SK-N-SH (cell line): ENCODE results near the gene CD248. TPM values are rescaled to one million over a fixed set of nuclear protein-coding genes. Genes with fewer than 3 reads are reported as not detected.

Experiments
- CTCF ChIA-PET: fragments of 300-600, 350-600 bp; formaldehyde crosslinking; extraction: SDS; loops from one replicate; lab custom pipeline; 2021; lab: Yijun Ruan, JAX
- POLR2A ChIA-PET: fragments of 350-600 bp; sonication (Branson Sonifier 250); formaldehyde crosslinking; extraction: SDS; loops from one replicate; lab custom pipeline; 2020; ENCODE audit warnings: antibody characterized with exemption, inconsistent platforms; lab: Yijun Ruan, JAX
- DNase-seq: peaks from one replicate; pipeline ENCODE4 v3.0.0; 2012
- H2AFZ ChIP-seq: fragments of 200-600 bp; sonication (generic); 2 replicates; pipeline ENCODE4 v1.8.1; 2016; ENCODE audit warnings: antibody characterized with exemption, mild to moderate bottlenecking, low read depth
- H3F3A ChIP-seq: fragments of 200-600 bp; sonication (generic); replicated peaks from 2 replicates; pipeline ENCODE3; 2016; ENCODE audit warnings: antibody characterized with exemption, mild to moderate bottlenecking; ENCODE audit not compliant: insufficient read depth
- H3K27ac ChIP-seq, 2 experiments: fragments of 200-500 bp in 1 of 2; fragments of 200-600 bp in 1 of 2; sonication (Bioruptor generic) in 1 of 2; sonication (generic), shearing (Covaris generic) in 1 of 2; 2 replicates each; pipeline versions ENCODE4 v1.5.1 to v1.6.1; 2014 to 2016; ENCODE audit warnings: low read depth in 2 of 2, inconsistent platforms in 1 of 2, low read length in 1 of 2, mild to moderate bottlenecking in 1 of 2, mixed read lengths in 1 of 2
- H3K27me3 ChIP-seq: fragments of 200-600 bp; sonication (generic), shearing (Covaris generic); 2 replicates; pipeline ENCODE4 v1.6.1; 2016; ENCODE audit warnings: mixed run types; ENCODE audit not compliant: insufficient read depth
- H3K36me3 ChIP-seq, 2 experiments: fragments of 200-500 bp in 1 of 2; fragments of 200-600 bp in 1 of 2; sonication (Bioruptor generic) in 1 of 2; sonication (generic) in 1 of 2; replicated peaks in 1 of 2; 2 replicates each; pipeline versions ENCODE3 to v1.5.1; 2014 to 2016; ENCODE audit warnings: low read length in 1 of 2, mild to moderate bottlenecking in 1 of 2; ENCODE audit not compliant: insufficient read depth in 2 of 2, control insufficient read depth in 1 of 2
- H3K4me1 ChIP-seq, 2 experiments: fragments of 200-500 bp in 1 of 2; fragments of 200-600 bp in 1 of 2; sonication (Bioruptor generic) in 1 of 2; sonication (generic), shearing (Covaris generic) in 1 of 2; 2 replicates each; pipeline versions ENCODE4 v1.5.1 to v1.6.1; 2014 to 2016; ENCODE audit warnings: low read depth in 1 of 2, low read length in 1 of 2, mixed run types in 1 of 2; ENCODE audit not compliant: insufficient read depth in 2 of 2, control insufficient read depth in 1 of 2
- H3K4me2 ChIP-seq: fragments of 200-600 bp; sonication (generic), shearing (Covaris generic); 2 replicates; pipeline ENCODE4 v1.6.1; 2017; ENCODE audit warnings: mixed run types
- H3K4me3 ChIP-seq, 2 experiments: fragments of 200-500 bp in 1 of 2; fragments of 200-600 bp in 1 of 2; sonication (Bioruptor generic) in 1 of 2; sonication (generic), shearing (Covaris generic) in 1 of 2; 2 replicates each; pipeline versions ENCODE4 v1.5.1 to v1.8.1; 2014 to 2016; ENCODE audit warnings: low read depth in 2 of 2, inconsistent platforms in 1 of 2, low read length in 1 of 2, mild to moderate bottlenecking in 1 of 2, mixed read lengths in 1 of 2, moderate library complexity in 1 of 2
- H3K79me2 ChIP-seq: fragments of 200-600 bp; sonication (generic); 2 replicates; pipeline ENCODE4 v1.8.1; 2017; ENCODE audit warnings: mild to moderate bottlenecking; ENCODE audit not compliant: insufficient read depth
- H3K9ac ChIP-seq: fragments of 200-600 bp; sonication (generic); 2 replicates; pipeline ENCODE4 v1.6.1; 2017; ENCODE audit warnings: mixed run types
- H3K9me2 ChIP-seq: fragments of 200-600 bp; sonication (generic); 2 replicates; pipeline ENCODE4 v1.6.1; 2017; ENCODE audit warnings: mixed run types
- H3K9me3 ChIP-seq: fragments of 200-600 bp; sonication (generic); 2 replicates; pipeline ENCODE4 v1.6.1; 2017; ENCODE audit warnings: mixed run types, mild to moderate bottlenecking, moderate library complexity
- H4K20me1 ChIP-seq: fragments of 200-600 bp; sonication (generic); 2 replicates; pipeline ENCODE4 v1.6.1; 2017; ENCODE audit warnings: mild to moderate bottlenecking, mixed run types; ENCODE audit not compliant: insufficient read depth
- ELF1 ChIP-seq: IDR thresholded peaks from 2 replicates; pipeline ENCODE4 v1.4.0; 2012
- GABPA ChIP-seq: IDR thresholded peaks from 2 replicates; pipeline ENCODE4 v1.4.0; 2012; ENCODE audit warnings: low read depth, mild to moderate bottlenecking
- GATA2 ChIP-seq: sonication (generic); formaldehyde crosslinking; IDR thresholded peaks from 2 replicates; pipeline ENCODE4 v1.5.0; 2020; ENCODE audit warnings: mild to moderate bottlenecking, missing genetic modification reagents
- JUND ChIP-seq: IDR thresholded peaks from 2 replicates; pipeline ENCODE4 v1.4.0; 2012
- NFIC ChIP-seq: IDR thresholded peaks from 2 replicates; pipeline ENCODE4 v1.4.0; 2012; ENCODE audit warnings: borderline replicate concordance
- NRF1 ChIP-seq: IDR thresholded peaks from 2 replicates; pipeline ENCODE4 v1.6.1; 2012; ENCODE audit warnings: low read depth, mild to moderate bottlenecking, low read length
- POLR2AphosphoS5 ChIP-seq: IDR thresholded peaks from 2 replicates; pipeline ENCODE4 v1.6.1; 2012; ENCODE audit warnings: low read depth, low read length
- RCOR1 ChIP-seq: fragments of 150-350 bp; IDR thresholded peaks from 2 replicates; pipeline ENCODE4 v1.6.1; 2017; ENCODE audit warnings: antibody characterized with exemption, low read length
- RFX5 ChIP-seq: IDR thresholded peaks from 2 replicates; pipeline ENCODE4 v1.6.1; 2012; ENCODE audit warnings: mild to moderate bottlenecking, improper control_type of control experiment, low read length
- SIN3A ChIP-seq: IDR thresholded peaks from 2 replicates; pipeline ENCODE4 v1.6.1; 2012; ENCODE audit warnings: low read depth, mild to moderate bottlenecking, low read length, moderate library complexity, borderline replicate concordance
- SMC3 ChIP-seq: IDR thresholded peaks from 2 replicates; pipeline ENCODE4 v1.6.1; 2012; ENCODE audit warnings: low read depth, low read length, improper control_type of control experiment
- TCF12 ChIP-seq: IDR thresholded peaks from 2 replicates; pipeline ENCODE4 v1.4.0; 2012
- WGBS: methylation state at CpG from one replicate; pipeline ENCODE4 v1.1.6; 2017; ENCODE audit warnings: low lambda C conversion rate; 5-methylcytosine and 5-hydroxymethylcytosine counted together
- polyA plus RNA-seq, 3 experiments: library from polyadenylated mRNA; depleted of rRNA; stranded (reverse); fragments of >200 nt; gene quantifications; 2 replicates each; pipeline ENCODE4 v1.2.3, GENCODE V29; 2012
- TF ChIP-seq, protein P1 (sequence below): IDR thresholded peaks from 2 replicates; pipeline ENCODE4 v1.4.0; 2012; ENCODE audit warnings: low read depth, borderline replicate concordance
- TF ChIP-seq, protein P2 (sequence below): IDR thresholded peaks from 2 replicates; pipeline ENCODE4 v1.4.0; 2012; ENCODE audit warnings: low read depth, borderline replicate concordance
- TF ChIP-seq, protein P3 (sequence below): fragments of 150-350 bp; IDR thresholded peaks from 2 replicates; pipeline ENCODE4 v1.6.1; 2016; ENCODE audit warnings: mild to moderate bottlenecking, low read depth, low read length

The CD248 gene
- polyA plus RNA-seq, 1 of the 3 experiments (the other 2 are of a cell fraction) = 7.7 TPM

GRCh38 chr11:66362481-66363147 lies 45.8 kb upstream of the CD248 start:
- CTCF ChIA-PET = interaction anchor here (1.0 to 4.1 kb wide), 17 partner anchors 9 to 67 kb away, joined by 3 to 27 read pairs (median 5); partner anchors contain the start of genes B4GAT1, RIN1 and SLC29A2
- Histone ChIP-seq H3K27ac (no peak overlapping the region), H2AFZ (no peak overlapping the region), H3K4me1 (peaks cover 0 to 7% of the 10 kb centered on the region in 2 experiments; a peak in 1 of 4 replicates), H3K9ac (no peak overlapping the region), H4K20me1 (no peaks in the 10 kb centered on the region), H3K79me2 (no peaks in the 10 kb centered on the region), H3K36me3 (no peaks in the 10 kb centered on the region), H3K9me3 (no peaks in the 10 kb centered on the region), H3K4me3 (no peak overlapping the region), H3K9me2 (no peaks in the 10 kb centered on the region), H3F3A (peaks cover 3% of the 10 kb centered on the region), H3K27me3 (no peaks in the 10 kb centered on the region), H3K4me2 (no peak overlapping the region)
- 79% methylated on average over 8 of the region's 9 CpGs for WGBS
- POLR2A ChIA-PET = interaction anchor here (0.8 to 1.1 kb wide), 2 partner anchors 14 to 51 kb away, joined by 3 read pairs; no protein-coding TSS in a partner anchor
- no peak for DNase-seq
- TF ChIP-seq POLR2AphosphoS5 (no peak), NRF1 (no peak), JUND (no peak), GABPA (no peak), SMC3 (no peak), SIN3A (no peak), GATA2 (CRISPR knock-in tag) (no peak), ELF1 (no peak), TCF12 (no peak), RCOR1 (no peak), RFX5 (no peak), NFIC (no peak)
- TF ChIP-seq, protein P1, sequence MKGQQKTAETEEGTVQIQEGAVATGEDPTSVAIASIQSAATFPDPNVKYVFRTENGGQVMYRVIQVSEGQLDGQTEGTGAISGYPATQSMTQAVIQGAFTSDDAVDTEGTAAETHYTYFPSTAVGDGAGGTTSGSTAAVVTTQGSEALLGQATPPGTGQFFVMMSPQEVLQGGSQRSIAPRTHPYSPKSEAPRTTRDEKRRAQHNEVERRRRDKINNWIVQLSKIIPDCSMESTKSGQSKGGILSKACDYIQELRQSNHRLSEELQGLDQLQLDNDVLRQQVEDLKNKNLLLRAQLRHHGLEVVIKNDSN = no peak
- TF ChIP-seq, protein P2, sequence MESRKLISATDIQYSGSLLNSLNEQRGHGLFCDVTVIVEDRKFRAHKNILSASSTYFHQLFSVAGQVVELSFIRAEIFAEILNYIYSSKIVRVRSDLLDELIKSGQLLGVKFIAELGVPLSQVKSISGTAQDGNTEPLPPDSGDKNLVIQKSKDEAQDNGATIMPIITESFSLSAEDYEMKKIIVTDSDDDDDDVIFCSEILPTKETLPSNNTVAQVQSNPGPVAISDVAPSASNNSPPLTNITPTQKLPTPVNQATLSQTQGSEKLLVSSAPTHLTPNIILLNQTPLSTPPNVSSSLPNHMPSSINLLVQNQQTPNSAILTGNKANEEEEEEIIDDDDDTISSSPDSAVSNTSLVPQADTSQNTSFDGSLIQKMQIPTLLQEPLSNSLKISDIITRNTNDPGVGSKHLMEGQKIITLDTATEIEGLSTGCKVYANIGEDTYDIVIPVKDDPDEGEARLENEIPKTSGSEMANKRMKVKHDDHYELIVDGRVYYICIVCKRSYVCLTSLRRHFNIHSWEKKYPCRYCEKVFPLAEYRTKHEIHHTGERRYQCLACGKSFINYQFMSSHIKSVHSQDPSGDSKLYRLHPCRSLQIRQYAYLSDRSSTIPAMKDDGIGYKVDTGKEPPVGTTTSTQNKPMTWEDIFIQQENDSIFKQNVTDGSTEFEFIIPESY = no peak
- TF ChIP-seq, protein P3, sequence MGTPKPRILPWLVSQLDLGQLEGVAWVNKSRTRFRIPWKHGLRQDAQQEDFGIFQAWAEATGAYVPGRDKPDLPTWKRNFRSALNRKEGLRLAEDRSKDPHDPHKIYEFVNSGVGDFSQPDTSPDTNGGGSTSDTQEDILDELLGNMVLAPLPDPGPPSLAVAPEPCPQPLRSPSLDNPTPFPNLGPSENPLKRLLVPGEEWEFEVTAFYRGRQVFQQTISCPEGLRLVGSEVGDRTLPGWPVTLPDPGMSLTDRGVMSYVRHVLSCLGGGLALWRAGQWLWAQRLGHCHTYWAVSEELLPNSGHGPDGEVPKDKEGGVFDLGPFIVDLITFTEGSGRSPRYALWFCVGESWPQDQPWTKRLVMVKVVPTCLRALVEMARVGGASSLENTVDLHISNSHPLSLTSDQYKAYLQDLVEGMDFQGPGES = no peak
